Measurements from ENCODE around the gene SIPA1.
"Not testable (repeated sequence)": the region's sequence is repeated elsewhere in the genome, so short reads cannot be mapped to it uniquely, and the experiment has no call there.

The SIPA1 gene

GRCh38 chr11:65625628-65626342 lies 12.1 kb upstream of the SIPA1 start:
- DNase-seq, result no peak

- no peak for DNase-seq
These were observed 10.7 kb upstream of the SIPA1 start for GRCh38 chr11:65627202-65627601.

DNA sequence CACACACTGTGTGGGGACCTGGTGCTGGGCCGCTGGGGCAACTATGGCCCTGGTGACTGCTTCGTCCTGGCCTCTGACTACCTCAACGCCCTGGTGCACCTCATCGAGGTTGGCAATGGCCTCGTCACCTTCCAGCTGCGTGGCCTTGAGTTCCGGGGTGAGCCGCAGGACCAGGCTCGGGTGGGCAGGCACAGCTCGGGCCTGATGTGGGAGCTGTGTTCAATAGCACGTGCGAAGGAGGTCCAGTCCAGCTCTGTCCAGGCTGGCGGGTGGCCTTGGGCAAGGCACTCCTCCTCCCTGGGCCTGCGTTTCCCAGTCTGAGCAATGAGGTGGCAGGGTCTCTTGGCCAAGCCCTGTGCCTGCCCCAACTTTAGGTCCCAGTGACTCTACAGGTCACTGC lies 8.3 kb upstream of the SIPA1 start:
- no peak for DNase-seq

DNA sequence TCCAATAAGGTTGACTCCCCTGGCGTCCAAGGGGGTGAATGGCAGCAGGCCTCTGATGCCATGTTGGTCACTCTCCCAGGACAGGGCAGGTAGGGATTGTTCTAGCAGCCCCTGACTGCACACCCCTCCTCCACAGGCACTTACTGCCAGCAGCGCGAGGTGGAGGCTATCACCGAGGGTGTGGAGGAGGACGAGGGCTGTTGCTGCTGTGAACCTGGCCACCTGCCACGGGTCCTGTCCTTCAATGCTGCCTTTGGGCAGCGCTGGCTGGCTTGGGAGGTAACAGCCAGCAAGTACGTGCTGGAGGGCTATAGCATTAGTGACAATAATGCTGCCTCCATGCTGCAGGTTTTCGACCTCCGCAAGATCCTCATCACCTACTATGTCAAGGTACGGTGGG lies 7.7 kb upstream of the SIPA1 start:
- no peak for DNase-seq

GRCh38 chr11:65633390-65634108 lies 4.4 kb upstream of the SIPA1 start:
- no peak for DNase-seq

DNA sequence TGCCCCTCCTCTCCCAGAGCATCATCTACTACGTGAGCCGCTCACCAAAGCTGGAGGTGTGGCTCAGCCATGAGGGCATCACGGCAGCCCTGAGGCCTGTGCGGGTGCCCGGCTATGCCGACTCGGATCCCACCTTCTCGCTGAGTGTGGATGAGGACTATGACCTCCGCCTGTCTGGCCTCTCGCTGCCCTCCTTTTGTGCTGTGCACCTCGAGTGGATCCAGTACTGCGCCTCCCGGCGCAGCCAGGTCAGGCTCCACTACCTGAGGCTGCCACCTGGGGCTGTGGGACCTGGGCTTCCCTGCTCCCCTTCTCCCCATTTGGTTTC lies 3.8 kb upstream of the SIPA1 start:
- no peak for DNase-seq

- no peak for DNase-seq
These were observed 3.5 kb upstream of the SIPA1 start for GRCh38 chr11:65634440-65634839.

- no peak for DNase-seq
These were observed 2.8 kb upstream of the SIPA1 start for GRCh38 chr11:65634905-65635731.

- DNase-seq, result no peak
These were observed 1.5 kb upstream of the SIPA1 start for GRCh38 chr11:65636108-65637031.

- no peak for DNase-seq
These were observed 806 bp upstream of the SIPA1 start for GRCh38 chr11:65637032-65637557.

GRCh38 chr11:65639228-65639597 lies 1.3 kb downstream of the SIPA1 start:
- not testable (repeated sequence) for DNase-seq

GRCh38 chr11:65639623-65640482 lies 2.0 kb downstream of the SIPA1 start:
- DNase-seq, result no peak

GRCh38 chr11:65640483-65641296 lies 2.8 kb downstream of the SIPA1 start:
- DNase-seq, result no peak

GRCh38 chr11:65641297-65642013 lies 3.6 kb downstream of the SIPA1 start:
- no peak for DNase-seq

DNA sequence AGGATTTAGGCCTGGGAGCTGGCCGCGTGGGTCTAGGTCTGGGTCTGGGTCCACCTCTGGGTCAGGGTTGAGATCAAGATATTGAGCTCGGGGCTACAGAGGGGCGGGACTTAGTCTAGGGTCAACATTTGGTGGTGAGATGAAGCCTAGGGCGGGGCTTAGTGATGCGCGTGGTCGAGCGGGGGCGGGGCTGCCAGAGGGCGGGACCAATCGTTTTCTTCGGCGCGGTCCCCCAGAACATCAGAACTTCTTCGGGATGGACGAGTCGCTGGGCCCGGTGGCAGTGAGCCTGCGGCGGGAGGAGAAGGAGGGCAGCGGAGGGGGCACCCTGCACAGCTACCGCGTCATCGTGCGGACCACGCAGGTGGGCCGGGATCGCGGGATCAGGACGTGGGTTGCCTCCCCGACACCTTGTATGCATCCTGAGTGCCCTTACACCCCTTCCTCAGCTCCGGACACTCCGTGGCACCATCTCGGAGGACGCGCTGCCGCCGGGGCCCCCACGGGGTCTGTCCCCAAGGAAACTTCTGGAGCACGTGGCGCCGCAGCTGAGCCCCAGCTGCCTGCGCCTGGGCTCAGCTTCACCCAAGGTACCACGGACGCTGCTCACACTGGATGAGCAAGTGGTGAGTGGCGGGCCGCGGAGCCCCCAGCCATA lies 4.2 kb downstream of the SIPA1 start:
- DNase-seq, result no peak

DNA sequence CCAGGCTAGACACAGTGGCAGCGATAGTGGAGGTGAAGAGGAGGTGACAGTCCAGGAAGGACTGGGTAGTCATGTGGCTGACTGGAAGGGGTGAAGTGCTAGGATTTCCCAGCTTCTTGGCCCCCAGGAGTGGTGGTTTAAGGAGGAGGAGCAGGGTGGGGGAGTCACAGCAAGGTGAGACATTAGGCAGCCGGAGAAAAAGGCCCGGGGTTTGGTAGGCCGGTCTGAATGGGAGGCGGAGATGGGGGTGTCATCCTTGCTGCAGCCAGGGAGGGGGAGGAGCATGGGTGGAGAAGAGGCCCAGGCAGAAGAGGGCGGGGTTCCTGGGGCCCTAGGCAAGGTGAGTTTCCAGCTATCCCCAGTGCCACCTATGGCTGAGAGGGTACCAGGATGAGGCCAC lies 6.1 kb downstream of the SIPA1 start:
- DNase-seq, result no peak

DNA sequence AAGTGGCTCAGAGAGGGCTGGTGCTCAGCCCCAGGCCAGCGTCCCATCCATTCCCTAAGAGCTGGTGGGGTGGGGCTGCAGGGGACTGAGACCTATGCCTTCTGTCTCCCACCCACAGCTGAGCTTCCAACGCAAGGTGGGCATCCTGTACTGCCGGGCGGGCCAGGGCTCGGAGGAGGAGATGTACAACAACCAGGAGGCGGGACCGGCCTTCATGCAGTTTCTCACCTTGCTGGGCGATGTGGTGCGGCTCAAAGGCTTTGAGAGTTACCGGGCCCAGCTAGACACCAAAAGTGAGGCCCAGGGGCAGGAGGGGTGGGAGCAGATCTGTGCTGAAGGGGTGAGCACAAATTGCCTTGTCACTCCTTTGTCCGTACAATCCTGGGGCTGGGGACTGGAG lies 6.9 kb downstream of the SIPA1 start:
- no peak for DNase-seq

GRCh38 chr11:65645710-65646109 lies 7.8 kb downstream of the SIPA1 start:
- no peak for DNase-seq

DNA sequence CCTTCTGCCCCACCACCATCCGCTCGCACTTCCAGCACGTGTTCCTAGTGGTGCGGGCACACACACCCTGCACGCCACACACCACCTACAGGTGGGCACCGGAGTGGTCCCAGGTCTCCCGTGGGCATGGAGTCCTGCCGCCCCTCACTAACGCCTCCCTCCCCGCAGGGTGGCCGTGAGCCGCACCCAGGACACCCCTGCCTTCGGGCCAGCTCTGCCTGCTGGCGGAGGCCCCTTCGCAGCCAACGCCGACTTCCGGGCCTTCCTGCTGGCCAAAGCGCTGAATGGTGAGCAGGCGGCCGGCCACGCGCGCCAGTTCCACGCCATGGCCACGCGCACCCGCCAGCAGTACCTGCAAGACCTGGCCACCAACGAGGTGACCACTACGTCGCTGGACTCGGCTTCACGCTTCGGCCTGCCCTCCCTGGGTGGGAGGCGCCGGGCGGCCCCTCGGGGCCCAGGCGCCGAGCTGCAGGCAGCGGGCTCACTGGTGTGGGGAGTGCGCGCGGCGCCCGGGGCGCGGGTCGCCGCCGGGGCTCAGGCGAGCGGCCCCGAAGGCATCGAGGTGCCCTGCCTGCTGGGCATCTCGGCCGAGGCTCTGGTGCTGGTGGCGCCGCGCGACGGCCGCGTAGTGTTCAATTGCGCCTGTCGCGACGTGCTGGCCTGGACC lies 8.5 kb downstream of the SIPA1 start:
- DNase-seq, result no peak
